ENCODE measurements around the gene ZSWIM7.
A peak's percentile ranks its signal among the peaks of the same experiment; 100 is the strongest.

The ZSWIM7 gene

GRCh38 chr17:15999141-15999973 is at the start of gene ZSWIM7, which contains the start of gene TTC19:
ZSWIM7 (minus strand) TSS chr17:15999704; CDS start chr17:15999594, 110 bp downstream.
TTC19 (plus strand) TSS chr17:15999824; CDS start chr17:15999849, 25 bp downstream.
- Mint-ChIP-seq H3K4me3 (peak within 1 kb of the TSS; percentile 83 to 95), H3K27me3 (no peaks in the 10 kb centered on the region), H3K4me1 (peaks cover 32% of the 10 kb centered on the region), H3K9me3 (no peaks in the 10 kb centered on the region), H3K27ac (peak within 1 kb of the TSS; percentile 97 to 98)
- ATAC-seq (peak; percentile 95), DNase-seq (peak; percentile 95 to 96)

GRCh38 chr17:16048811-16049449 is 49.4 kb upstream of the ZSWIM7 start:
- Mint-ChIP-seq H3K27me3 (no peaks in the 10 kb centered on the region), H3K27ac (no peak overlapping the region), H3K4me1 (peaks cover 17% of the 10 kb centered on the region), H3K9me3 (no peaks in the 10 kb centered on the region), H3K4me3 (no peak overlapping the region)
- DNase-seq (no peak), ATAC-seq (no peak)

GRCh38 chr17:16046966-16047365 is 47.5 kb upstream of the ZSWIM7 start:
- DNase-seq: no peak
- peaks cover 10% of the 10 kb centered on the region for H3K4me1 Mint-ChIP-seq
- no peaks in the 10 kb centered on the region for H3K27me3 Mint-ChIP-seq
- H3K4me3 Mint-ChIP-seq: no peak overlapping the region
- H3K27ac Mint-ChIP-seq: peak overlapping the region in 1 of 2 donors; percentile 9
- no peak for ATAC-seq
- no peaks in the 10 kb centered on the region for H3K9me3 Mint-ChIP-seq

- Mint-ChIP-seq H3K4me3 (no peak overlapping the region), H3K27me3 (no peaks in the 10 kb centered on the region), H3K27ac (peak overlapping the region; percentile 45 to 65), H3K9me3 (no peaks in the 10 kb centered on the region), H3K4me1 (peaks cover 5% of the 10 kb centered on the region)
- ATAC-seq: no peak
- DNase-seq: no peak
Measured at GRCh38 chr17:16044487-16044886, 45.0 kb upstream of the ZSWIM7 start.

- no peaks in the 10 kb centered on the region for H3K27me3 Mint-ChIP-seq
- peak overlapping the region in 1 of 2 donors; percentile 40 for H3K27ac Mint-ChIP-seq
- ATAC-seq: no peak
- no peaks in the 10 kb centered on the region for H3K9me3 Mint-ChIP-seq
- H3K4me3 Mint-ChIP-seq: no peak overlapping the region
- no peak for DNase-seq
- peaks cover 17% of the 10 kb centered on the region for H3K4me1 Mint-ChIP-seq
Measured at GRCh38 chr17:16040710-16041251, 41.3 kb upstream of the ZSWIM7 start.

GRCh38 chr17:16037636-16038035 is 38.1 kb upstream of the ZSWIM7 start:
- DNase-seq: no peak
- peak overlapping the region; percentile 77 to 85 for H3K27ac Mint-ChIP-seq
- no peaks in the 10 kb centered on the region for H3K9me3 Mint-ChIP-seq
- H3K4me1 Mint-ChIP-seq: peaks cover 29% of the 10 kb centered on the region
- no peaks in the 10 kb centered on the region for H3K27me3 Mint-ChIP-seq
- no peak overlapping the region for H3K4me3 Mint-ChIP-seq
- ATAC-seq: no peak

- Mint-ChIP-seq H3K27ac (no peak overlapping the region), H3K4me1 (peaks cover 29% of the 10 kb centered on the region), H3K4me3 (no peak overlapping the region), H3K9me3 (no peaks in the 10 kb centered on the region), H3K27me3 (no peaks in the 10 kb centered on the region)
- ATAC-seq (no peak), DNase-seq (no peak)
Measured at GRCh38 chr17:16036261-16036660, 36.8 kb upstream of the ZSWIM7 start.

- no peak for ATAC-seq
Measured at GRCh38 chr17:16033729-16034349, 34.3 kb upstream of the ZSWIM7 start.

GRCh38 chr17:16027708-16028584 is 28.4 kb upstream of the ZSWIM7 start:
- Mint-ChIP-seq H3K9me3 (no peaks in the 10 kb centered on the region), H3K4me1 (peaks cover 36% of the 10 kb centered on the region), H3K27ac (peak overlapping the region; percentile 100), H3K27me3 (no peaks in the 10 kb centered on the region), H3K4me3 (peak overlapping the region; percentile 70 to 81)
- DNase-seq: peak; percentile 60 to 75
- peak; percentile 99 for ATAC-seq

More at GRCh38 chr17:16033729-16034349, 34.3 kb upstream of the ZSWIM7 start:
- Mint-ChIP-seq H3K27ac (peak overlapping the region in 1 of 2 donors; percentile 83), H3K4me3 (no peak overlapping the region), H3K27me3 (no peaks in the 10 kb centered on the region), H3K9me3 (no peaks in the 10 kb centered on the region), H3K4me1 (peaks cover 33% of the 10 kb centered on the region)
- DNase-seq: no peak

GRCh38 chr17:16026895-16027294 is 27.4 kb upstream of the ZSWIM7 start:
- Mint-ChIP-seq H3K4me1 (peaks cover 42% of the 10 kb centered on the region), H3K27me3 (no peaks in the 10 kb centered on the region), H3K4me3 (peak overlapping the region; percentile 70 to 81), H3K27ac (peak overlapping the region; percentile 100), H3K9me3 (no peaks in the 10 kb centered on the region)
- no peak for ATAC-seq
- no peak for DNase-seq

- ATAC-seq: no peak
- H3K4me3 Mint-ChIP-seq: no peak overlapping the region
- no peaks in the 10 kb centered on the region for H3K27me3 Mint-ChIP-seq
- no peak for DNase-seq
- peak overlapping the region in 1 of 2 donors; percentile 34 for H3K27ac Mint-ChIP-seq
- peaks cover 43% of the 10 kb centered on the region for H3K4me1 Mint-ChIP-seq
- no peaks in the 10 kb centered on the region for H3K9me3 Mint-ChIP-seq
Measured at GRCh38 chr17:16025202-16025601, 25.7 kb upstream of the ZSWIM7 start.

GRCh38 chr17:16023881-16024280 is 24.4 kb upstream of the ZSWIM7 start:
- ATAC-seq (no peak), DNase-seq (no peak)
- Mint-ChIP-seq H3K4me3 (no peak overlapping the region), H3K27ac (peak overlapping the region in 1 of 2 donors; percentile 59), H3K27me3 (no peaks in the 10 kb centered on the region), H3K9me3 (no peaks in the 10 kb centered on the region), H3K4me1 (peaks cover 39% of the 10 kb centered on the region)

- Mint-ChIP-seq H3K27ac (no peak overlapping the region), H3K4me3 (no peak overlapping the region), H3K4me1 (peaks cover 7% of the 10 kb centered on the region), H3K9me3 (no peaks in the 10 kb centered on the region), H3K27me3 (no peaks in the 10 kb centered on the region)
- no peak for ATAC-seq
- DNase-seq: no peak
Measured at GRCh38 chr17:16019347-16019746, 19.8 kb upstream of the ZSWIM7 start.

GRCh38 chr17:16013943-16014407 is 14.5 kb upstream of the ZSWIM7 start:
- peaks cover 15% of the 10 kb centered on the region for H3K4me1 Mint-ChIP-seq
- no peak overlapping the region for H3K4me3 Mint-ChIP-seq
- no peaks in the 10 kb centered on the region for H3K27me3 Mint-ChIP-seq
- H3K9me3 Mint-ChIP-seq: no peaks in the 10 kb centered on the region
- H3K27ac Mint-ChIP-seq: no peak overlapping the region
- no peak for ATAC-seq
- DNase-seq: no peak

Measured in stimulated activated naive CD8-positive, alpha-beta T cell treated with anti-CD3 and anti-CD28 coated beads, Interleukin-15, amount 100 ng/mL, for 72 hours (primary cell).